Measurements from ENCODE around the gene SLC8A2.

GRCh38 chr19:47490847-47491246 is 19.2 kb upstream of the SLC8A2 start:
- no peak for TF ChIP-seq POLR2A (IDR thresholded peaks at IDR 0.05; ENCODE audit: low read length)
- no peak for TF ChIP-seq GATA1 (IDR thresholded peaks at IDR 0.05; ENCODE audit: low read depth, low read length)

All from erythroblast (primary cell).